HFF-Myc (cell line): ENCODE measurements around the gene TENT4A.

Source experiments
- DNase-seq: peaks from one replicate; pipeline ENCODE4 v3.0.0-alpha.2; 2011; ENCODE audit warnings: low read depth; ENCODE audit errors: extremely low read depth
- H3K4me3 ChIP-seq: replicated peaks from 2 replicates; pipeline ENCODE4 v1.5.1; 2011; ENCODE audit warnings: low read depth, mild to moderate bottlenecking, control low read depth, low read length
- CTCF ChIP-seq: IDR thresholded peaks from 2 replicates; pipeline ENCODE4 v1.5.1; 2012; ENCODE audit warnings: mild to moderate bottlenecking, low read depth, low read length, control low read depth; ENCODE audit errors: missing control alignments

Gene TENT4A

GRCh38 chr5:6710551-6711318, 2.5 kb upstream of the TENT4A start:
- TF ChIP-seq CTCF, result no peak
- H3K4me3 ChIP-seq, result no peak overlapping the region
- no peak for DNase-seq

- TF ChIP-seq CTCF, result no peak
Measured at GRCh38 chr5:6711409-6712141, 1.7 kb upstream of the TENT4A start.

GRCh38 chr5:6712142-6712576, 1.1 kb upstream of the TENT4A start:
- no peak for TF ChIP-seq CTCF
- H3K4me3 ChIP-seq, result peak overlapping the region; percentile 65
- DNase-seq, result no peak

More at GRCh38 chr5:6711409-6712141, 1.7 kb upstream of the TENT4A start:
- DNase-seq, result no peak
- H3K4me3 ChIP-seq, result peak overlapping the region; percentile 65

- DNase-seq, result peak; percentile 83
- no peak for TF ChIP-seq CTCF
- H3K4me3 ChIP-seq, result peak overlapping the region; percentile 65
Measured at GRCh38 chr5:6712577-6713273, 507 bp upstream of the TENT4A start.

- DNase-seq, result no peak
- peak overlapping the region; percentile 77 for H3K4me3 ChIP-seq
- no peak for TF ChIP-seq CTCF
Measured at GRCh38 chr5:6714226-6715041, 1.2 kb downstream of the TENT4A start.

GRCh38 chr5:6715271-6715670, 2.0 kb downstream of the TENT4A start:
- H3K4me3 ChIP-seq, result peak overlapping the region; percentile 77
- DNase-seq, result no peak
- no peak for TF ChIP-seq CTCF
